SH-SY5Y (cell line): ENCODE measurements around the gene S100A4.

Source experiments
- GATA2 ChIP-seq: IDR thresholded peaks from 2 replicates; pipeline ENCODE4 v1.6.1; 2011; ENCODE audit warnings: mild to moderate bottlenecking, low read depth, low read length
- GATA3 ChIP-seq: IDR thresholded peaks from 2 replicates; pipeline ENCODE4 v1.6.1; 2011; ENCODE audit warnings: low read depth, mild to moderate bottlenecking, low read length, moderate library complexity

- TF ChIP-seq GATA2 (no peak), GATA3 (no peak)
Measured at GRCh38 chr1:153507926-153508583, 37.6 kb downstream of the S100A4 start.
